Type B pancreatic cell (in vitro differentiated cells): ENCODE measurements around the gene ARHGAP15. TPM values are rescaled to one million over a fixed set of nuclear protein-coding genes. Genes with fewer than 3 reads are reported as not detected.
A peak's percentile ranks its signal among the peaks of the same experiment; 100 is the strongest.

Experiments
- DNase-seq: peaks from one replicate; pipeline ENCODE4 v3.0.0; 2021; ENCODE audit warnings: mixed read lengths; ENCODE audit not compliant: unreplicated experiment; ENCODE audit errors: extremely low spot score
- H3K27ac Mint-ChIP-seq: 2 replicates; pipeline ENCODE4 v1.8.0; 2021; ENCODE audit warnings: mild to moderate bottlenecking, mixed read lengths
- H3K27me3 Mint-ChIP-seq: 2 replicates; pipeline ENCODE4 v1.8.0; 2021; ENCODE audit warnings: mixed read lengths
- H3K36me3 Mint-ChIP-seq: 2 replicates; pipeline ENCODE4 v1.8.0; 2021; ENCODE audit warnings: mixed read lengths
- H3K4me1 Mint-ChIP-seq: one replicate; pipeline ENCODE4 v1.8.0; 2021; ENCODE audit warnings: mixed read lengths; ENCODE audit not compliant: unreplicated experiment
- H3K4me3 Mint-ChIP-seq: 2 replicates; pipeline ENCODE4 v1.8.0; 2021; ENCODE audit warnings: mild to moderate bottlenecking, mixed read lengths
- H3K9me3 Mint-ChIP-seq: 2 replicates; pipeline ENCODE4 v1.8.0; 2021; ENCODE audit warnings: mixed read lengths
- total RNA-seq: library from RNA; stranded (reverse); gene quantifications from 2 replicates; pipeline ENCODE4 v1.2.1, GENCODE V29; 2021; ENCODE audit warnings: low replicate concordance
- TF ChIP-seq, protein P1 (sequence below): fragments of 200-600 bp; sonication (generic); conservative IDR thresholded peaks from 2 replicates; pipeline ENCODE4 v1.5.0; 2021; ENCODE audit warnings: antibody characterized with exemption, mild to moderate bottlenecking

The ARHGAP15 gene
- total RNA-seq, 1 donor from 2014 or later: not detected

DNA sequence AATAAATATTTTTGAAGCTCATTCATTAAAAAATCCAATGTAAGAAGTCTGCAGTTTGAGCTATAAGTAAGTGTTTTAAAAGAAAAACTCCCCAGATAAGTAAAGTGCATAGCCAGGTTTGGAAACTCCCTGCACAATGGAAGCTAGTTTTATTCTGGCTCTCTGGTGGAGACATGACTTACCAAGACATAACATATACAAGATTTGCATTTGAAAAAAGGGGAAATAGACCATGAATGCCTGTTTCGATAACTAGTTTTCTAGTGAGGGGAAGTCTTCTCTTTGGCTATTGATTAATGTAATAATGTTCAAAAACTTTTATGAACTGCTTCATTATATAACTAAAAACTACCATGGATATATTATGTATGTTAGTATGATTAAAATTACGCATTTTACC lies 435.2 kb downstream of the ARHGAP15 start:
- Mint-ChIP-seq H3K27me3 (peaks cover 5% of the 10 kb centered on the region), H3K9me3 (peaks cover 4% of the 10 kb centered on the region), H3K4me1 (peaks cover under 1% of the 10 kb centered on the region), H3K36me3 (no peaks in the 10 kb centered on the region), H3K4me3 (no peak overlapping the region), H3K27ac (no peak overlapping the region)
- TF ChIP-seq, protein P1, sequence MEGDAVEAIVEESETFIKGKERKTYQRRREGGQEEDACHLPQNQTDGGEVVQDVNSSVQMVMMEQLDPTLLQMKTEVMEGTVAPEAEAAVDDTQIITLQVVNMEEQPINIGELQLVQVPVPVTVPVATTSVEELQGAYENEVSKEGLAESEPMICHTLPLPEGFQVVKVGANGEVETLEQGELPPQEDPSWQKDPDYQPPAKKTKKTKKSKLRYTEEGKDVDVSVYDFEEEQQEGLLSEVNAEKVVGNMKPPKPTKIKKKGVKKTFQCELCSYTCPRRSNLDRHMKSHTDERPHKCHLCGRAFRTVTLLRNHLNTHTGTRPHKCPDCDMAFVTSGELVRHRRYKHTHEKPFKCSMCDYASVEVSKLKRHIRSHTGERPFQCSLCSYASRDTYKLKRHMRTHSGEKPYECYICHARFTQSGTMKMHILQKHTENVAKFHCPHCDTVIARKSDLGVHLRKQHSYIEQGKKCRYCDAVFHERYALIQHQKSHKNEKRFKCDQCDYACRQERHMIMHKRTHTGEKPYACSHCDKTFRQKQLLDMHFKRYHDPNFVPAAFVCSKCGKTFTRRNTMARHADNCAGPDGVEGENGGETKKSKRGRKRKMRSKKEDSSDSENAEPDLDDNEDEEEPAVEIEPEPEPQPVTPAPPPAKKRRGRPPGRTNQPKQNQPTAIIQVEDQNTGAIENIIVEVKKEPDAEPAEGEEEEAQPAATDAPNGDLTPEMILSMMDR: no peak
- DNase-seq: no peak

DNA sequence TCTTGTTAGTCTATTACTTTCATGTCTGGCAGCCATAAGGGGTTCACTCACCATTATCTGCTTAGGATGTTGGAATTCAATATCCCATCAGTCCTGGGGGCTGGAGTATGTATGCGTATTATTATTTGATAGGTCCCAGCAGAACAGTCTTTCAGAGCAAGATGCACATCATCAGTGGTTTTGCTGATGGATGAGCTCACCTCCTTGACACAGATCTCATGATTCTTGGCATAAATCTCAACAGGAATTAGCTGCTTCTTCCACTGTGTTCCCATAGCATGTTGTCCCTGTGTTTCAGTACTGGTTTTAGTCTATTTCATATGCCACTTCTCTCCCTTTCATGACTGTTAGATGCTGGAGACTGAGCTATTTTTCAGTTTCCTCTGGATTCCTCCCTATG lies 442.5 kb downstream of the ARHGAP15 start:
- peaks cover 5% of the 10 kb centered on the region for H3K9me3 Mint-ChIP-seq
- H3K4me1 Mint-ChIP-seq: no peaks in the 10 kb centered on the region
- peaks cover 9% of the 10 kb centered on the region for H3K27me3 Mint-ChIP-seq
- DNase-seq: no peak
- TF ChIP-seq, protein P1: no peak
- no peak overlapping the region for H3K27ac Mint-ChIP-seq
- no peaks in the 10 kb centered on the region for H3K36me3 Mint-ChIP-seq
- no peak overlapping the region for H3K4me3 Mint-ChIP-seq

DNA sequence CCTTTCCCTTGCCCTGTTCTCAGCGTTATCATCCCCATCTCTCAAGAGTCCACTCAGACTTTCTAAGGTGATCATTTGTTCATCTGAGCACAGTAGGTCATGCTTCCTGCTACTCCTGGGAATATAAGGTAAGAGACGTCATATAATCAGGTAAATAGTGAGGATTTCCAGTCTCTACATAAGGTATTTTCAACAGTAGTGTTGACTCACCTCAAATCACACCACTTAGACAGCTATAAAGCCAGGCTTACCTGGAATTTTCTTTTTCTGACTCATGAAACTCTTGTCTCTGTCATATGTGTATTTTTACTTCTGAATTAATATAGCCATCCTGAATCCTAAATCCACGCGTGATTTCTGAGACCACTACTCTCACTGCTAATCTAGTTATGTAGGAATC lies 443.2 kb downstream of the ARHGAP15 start:
- Mint-ChIP-seq H3K27me3 (peaks cover 9% of the 10 kb centered on the region), H3K36me3 (no peaks in the 10 kb centered on the region), H3K4me3 (no peak overlapping the region), H3K27ac (no peak overlapping the region), H3K9me3 (peaks cover 5% of the 10 kb centered on the region), H3K4me1 (no peaks in the 10 kb centered on the region)
- no peak for DNase-seq
- TF ChIP-seq, protein P1: no peak

DNA sequence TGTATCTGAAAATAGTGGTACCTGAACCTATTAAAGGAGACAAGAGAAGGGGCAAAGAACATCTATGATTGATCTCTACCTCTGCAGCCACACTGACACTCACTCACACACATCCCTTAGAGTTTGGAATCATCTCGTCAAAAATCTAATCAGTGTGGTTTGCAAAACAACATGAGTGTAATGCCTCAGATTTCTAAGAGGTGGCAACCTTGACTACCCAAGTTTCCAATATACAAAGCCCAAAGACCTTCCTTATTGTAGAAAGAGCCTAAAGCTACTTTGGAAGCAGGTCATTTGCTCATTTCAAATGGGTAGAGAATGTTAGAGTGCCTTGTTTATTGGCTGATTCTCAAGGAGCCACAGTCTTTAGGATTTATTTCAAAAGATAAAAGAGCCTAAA lies 444.9 kb downstream of the ARHGAP15 start:
- H3K27me3 Mint-ChIP-seq: peaks cover 9% of the 10 kb centered on the region
- H3K4me1 Mint-ChIP-seq: no peaks in the 10 kb centered on the region
- no peak overlapping the region for H3K27ac Mint-ChIP-seq
- no peaks in the 10 kb centered on the region for H3K36me3 Mint-ChIP-seq
- no peak overlapping the region for H3K4me3 Mint-ChIP-seq
- peaks cover 4% of the 10 kb centered on the region for H3K9me3 Mint-ChIP-seq
- DNase-seq: no peak
- TF ChIP-seq, protein P1: peak; percentile 37

DNA sequence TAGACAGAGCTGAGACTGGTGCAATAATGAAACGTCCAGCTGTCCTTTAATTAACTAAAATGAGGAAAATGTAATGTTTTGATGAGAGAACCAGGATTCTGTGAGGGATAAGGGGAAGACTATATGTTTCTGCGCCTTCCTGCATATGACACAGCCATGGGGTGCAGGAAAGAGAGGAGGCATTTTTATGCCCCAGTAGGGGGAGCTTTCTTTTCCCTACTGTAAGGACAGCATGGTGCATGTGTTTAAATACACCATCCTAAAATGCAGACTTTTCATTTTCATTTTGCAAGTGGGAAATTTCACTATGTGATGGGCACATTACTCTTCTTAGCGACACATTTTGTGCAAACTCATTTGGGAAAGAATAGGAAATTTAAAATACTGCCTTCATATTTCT lies 446.1 kb downstream of the ARHGAP15 start:
- Mint-ChIP-seq H3K4me3 (no peak overlapping the region), H3K4me1 (no peaks in the 10 kb centered on the region), H3K27ac (no peak overlapping the region), H3K36me3 (no peaks in the 10 kb centered on the region), H3K27me3 (peaks cover 9% of the 10 kb centered on the region), H3K9me3 (no peaks in the 10 kb centered on the region)
- DNase-seq: no peak
- TF ChIP-seq, protein P1: peak; percentile 59

DNA sequence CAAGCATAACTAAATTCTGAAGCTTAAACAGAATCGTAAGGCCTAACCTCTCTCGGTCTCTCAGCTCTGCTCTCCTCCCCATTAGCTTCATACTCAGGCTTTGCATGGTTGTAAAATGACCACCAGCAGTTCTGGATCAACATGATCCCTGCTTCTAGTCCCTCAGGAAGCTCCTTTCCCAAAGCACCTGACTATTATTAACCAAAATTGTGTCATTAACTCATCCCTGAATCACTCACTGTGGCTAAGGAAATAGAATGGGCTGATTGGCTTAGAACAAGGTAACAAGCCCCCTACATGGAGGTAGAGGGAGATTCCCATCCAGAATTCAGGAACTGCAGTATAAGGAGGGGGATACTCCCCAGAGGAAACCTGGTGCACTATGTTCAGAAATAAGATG lies 448.3 kb downstream of the ARHGAP15 start:
- peaks cover 16% of the 10 kb centered on the region for H3K27me3 Mint-ChIP-seq
- no peaks in the 10 kb centered on the region for H3K36me3 Mint-ChIP-seq
- peaks cover 6% of the 10 kb centered on the region for H3K4me1 Mint-ChIP-seq
- no peak overlapping the region for H3K27ac Mint-ChIP-seq
- H3K4me3 Mint-ChIP-seq: no peak overlapping the region
- H3K9me3 Mint-ChIP-seq: no peaks in the 10 kb centered on the region
- TF ChIP-seq, protein P1: no peak
- DNase-seq: no peak
